Activated naive CD4-positive, alpha-beta T cell treated with anti-CD3 and anti-CD28 coated beads, Interleukin-2, amount 10 ng/mL, durations not matched to agents 7 days and 5 days (primary cell): ENCODE data around the gene SCARF1.

ENCODE experiments used
- CTCF ChIA-PET: fragments of 350-600 bp; sonication (Branson Sonifier 250); formaldehyde crosslinking; loops from one replicate; lab custom pipeline; 2021; ENCODE audit warnings: antibody characterized with exemption; lab: Charles Lee
- DNase-seq: peaks from one replicate; pipeline ENCODE4 v3.0.0-alpha.2; 2020
- H3K27ac Mint-ChIP-seq: one replicate; pipeline ENCODE4 v1.8.0; 2021; ENCODE audit warnings: mild to moderate bottlenecking, moderate library complexity, mixed read lengths
- H3K27me3 Mint-ChIP-seq: one replicate; pipeline ENCODE4 v1.8.0; 2021; ENCODE audit warnings: mild to moderate bottlenecking, mixed read lengths
- H3K36me3 Mint-ChIP-seq: one replicate; pipeline ENCODE4 v1.8.0; 2021; ENCODE audit warnings: mixed read lengths
- H3K4me1 Mint-ChIP-seq: one replicate; pipeline ENCODE4 v1.8.0; 2021; ENCODE audit warnings: mixed read lengths
- H3K4me3 Mint-ChIP-seq: one replicate; pipeline ENCODE4 v1.8.0; 2021; ENCODE audit warnings: mild to moderate bottlenecking, moderate library complexity, mixed read lengths
- H3K9me3 Mint-ChIP-seq: one replicate; pipeline ENCODE4 v1.8.0; 2021; ENCODE audit warnings: mixed read lengths

Gene SCARF1

DNA sequence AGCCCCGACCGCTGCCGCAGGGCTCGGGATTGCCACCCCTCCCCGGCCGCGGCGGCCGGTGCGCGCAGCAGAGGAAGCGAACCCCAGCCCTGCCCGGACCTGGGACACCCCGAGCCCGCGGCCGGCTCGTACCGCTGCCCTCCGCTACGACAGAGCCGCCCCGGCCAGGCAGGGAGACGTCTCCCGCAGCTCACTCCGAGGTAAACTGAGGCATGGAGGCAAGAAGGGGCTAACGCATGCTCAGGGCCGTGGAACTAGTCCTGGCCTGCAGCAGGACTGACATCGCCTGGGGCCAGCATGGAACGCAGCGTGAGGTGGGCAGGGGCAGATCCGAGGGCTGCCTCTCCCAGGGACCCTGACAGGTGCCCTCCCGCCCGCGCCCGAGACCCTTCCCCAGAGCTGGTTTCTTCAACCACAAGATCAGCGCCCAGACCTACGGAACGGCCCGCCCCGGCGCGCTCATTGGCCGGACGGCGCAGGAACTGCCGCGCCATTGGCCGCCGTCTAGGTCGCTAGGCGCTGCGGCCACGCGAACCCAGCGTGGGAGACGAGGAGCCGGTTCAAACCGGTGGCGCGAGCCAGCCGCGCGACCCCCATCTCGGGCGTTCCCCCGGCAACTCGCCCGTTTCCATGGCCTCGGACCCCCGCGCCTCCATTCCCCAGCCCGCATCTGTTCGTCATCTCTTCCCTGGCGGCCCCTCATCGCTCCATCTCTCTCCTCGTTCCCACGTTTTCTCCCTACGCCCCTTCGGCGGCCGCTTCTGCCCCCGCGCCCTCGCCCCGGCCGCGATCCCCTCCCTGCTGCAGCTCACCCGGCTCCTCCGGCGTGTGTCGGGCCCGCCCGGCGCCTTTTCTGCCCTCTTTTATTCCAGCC is 17.3 kb downstream of the SCARF1 start, which contains the start of gene SLC43A2:
TSS of gene SLC43A2 (minus strand) at position 853 of the 874 bp plus-strand sequence. CDS start 960 bp downstream, outside the sequence.
- CTCF ChIA-PET, result interaction anchor here (2.2 to 3.7 kb wide), 2 partner anchors 20 to 55 kb away, joined by 11 to 42 read pairs; partner anchors contain the start of gene RILP
- Mint-ChIP-seq H3K27me3 (peaks cover 91% of the 10 kb centered on the region), H3K27ac (peak within 1 kb of the TSS; percentile 80)

GRCh38 chr17:1627182-1627981 is 18.1 kb downstream of the SCARF1 start:
- CTCF ChIA-PET, result interaction anchor here (1.0 kb wide), 1 partner anchor 21 kb away, joined by 4 read pairs; no protein-coding TSS in a partner anchor
- DNase-seq, result no peak
- H3K36me3 Mint-ChIP-seq, result no peaks in the 10 kb centered on the region
- no peak overlapping the region for H3K27ac Mint-ChIP-seq
- peaks cover 26% of the 10 kb centered on the region for H3K4me1 Mint-ChIP-seq
- H3K27me3 Mint-ChIP-seq, result peaks cover 86% of the 10 kb centered on the region
- no peaks in the 10 kb centered on the region for H3K9me3 Mint-ChIP-seq
- H3K4me3 Mint-ChIP-seq, result peak overlapping the region; percentile 59

More for the DNA sequence above, 17.3 kb downstream of the SCARF1 start, which contains the start of gene SLC43A2:
- no peaks in the 10 kb centered on the region for H3K36me3 Mint-ChIP-seq
- DNase-seq, result peak; percentile 83
- H3K9me3 Mint-ChIP-seq, result no peaks in the 10 kb centered on the region
- H3K4me3 Mint-ChIP-seq, result peak within 1 kb of the TSS; percentile 82
- H3K4me1 Mint-ChIP-seq, result peaks cover 26% of the 10 kb centered on the region

DNA sequence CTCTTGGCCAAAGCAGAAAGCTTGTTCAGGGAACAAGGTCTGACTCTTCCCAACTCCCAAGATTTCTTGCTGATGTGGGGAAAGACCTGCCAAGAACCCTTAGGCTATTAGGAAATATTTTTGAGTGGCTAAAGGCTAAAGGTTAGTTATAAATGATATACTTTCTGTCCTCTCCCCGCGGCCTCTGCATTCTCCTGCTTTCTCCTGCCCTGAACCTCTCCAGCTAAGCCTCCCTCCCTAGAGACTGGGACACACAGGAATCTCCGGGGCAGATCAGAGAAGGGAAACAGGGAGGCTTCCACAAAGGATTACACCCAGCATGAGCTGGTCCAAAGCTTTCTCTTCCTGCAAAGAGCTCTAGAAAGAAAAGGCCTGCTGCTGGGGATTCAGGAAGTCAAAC is 19.2 kb downstream of the SCARF1 start:
- no peaks in the 10 kb centered on the region for H3K36me3 Mint-ChIP-seq
- H3K4me3 Mint-ChIP-seq, result no peak overlapping the region
- peaks cover 75% of the 10 kb centered on the region for H3K27me3 Mint-ChIP-seq
- no peak for DNase-seq
- peaks cover 26% of the 10 kb centered on the region for H3K4me1 Mint-ChIP-seq
- no peaks in the 10 kb centered on the region for H3K9me3 Mint-ChIP-seq
- CTCF ChIA-PET, result interaction anchor here (0.9 to 1.0 kb wide), 2 partner anchors 22 to 52 kb away, joined by 3 to 4 read pairs; no protein-coding TSS in a partner anchor
- no peak overlapping the region for H3K27ac Mint-ChIP-seq

- peaks cover 68% of the 10 kb centered on the region for H3K27me3 Mint-ChIP-seq
Observed at GRCh38 chr17:1625581-1625980, 20.0 kb downstream of the SCARF1 start.

DNA sequence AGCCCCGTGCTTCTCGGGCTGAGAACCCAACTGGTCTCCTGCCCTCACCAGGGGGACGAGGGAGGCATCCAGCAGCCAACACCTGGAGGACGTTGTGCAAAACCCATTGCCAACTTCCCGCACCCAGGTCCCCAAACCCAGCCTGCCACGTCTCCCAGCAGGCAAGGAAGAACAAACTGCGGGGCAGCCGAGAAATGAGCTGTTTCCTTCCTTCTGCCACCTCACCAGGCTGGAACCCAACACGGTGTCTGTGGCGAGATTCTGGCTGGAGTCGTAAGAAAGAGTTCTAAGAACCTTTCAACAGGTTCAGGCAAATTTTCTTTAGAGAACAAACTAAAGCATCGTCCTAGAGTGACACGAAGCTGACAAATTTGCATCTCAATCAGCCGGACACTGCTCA is 20.5 kb downstream of the SCARF1 start:
- Mint-ChIP-seq H3K27me3 (peaks cover 63% of the 10 kb centered on the region), H3K9me3 (no peaks in the 10 kb centered on the region), H3K27ac (no peak overlapping the region), H3K4me3 (no peak overlapping the region), H3K4me1 (peaks cover 22% of the 10 kb centered on the region), H3K36me3 (no peaks in the 10 kb centered on the region)
- CTCF ChIA-PET, result interaction anchor here (0.7 to 1.4 kb wide), 2 partner anchors 8 to 51 kb away, joined by 3 to 8 read pairs; no protein-coding TSS in a partner anchor
- no peak for DNase-seq

More at GRCh38 chr17:1625581-1625980, 20.0 kb downstream of the SCARF1 start:
- no peak for DNase-seq
- CTCF ChIA-PET, result interaction anchor here (1.4 kb wide), 1 partner anchor 51 kb away, joined by 8 read pairs; no protein-coding TSS in a partner anchor
- no peaks in the 10 kb centered on the region for H3K9me3 Mint-ChIP-seq
- no peaks in the 10 kb centered on the region for H3K36me3 Mint-ChIP-seq
- H3K4me3 Mint-ChIP-seq, result no peak overlapping the region
- peaks cover 25% of the 10 kb centered on the region for H3K4me1 Mint-ChIP-seq
- no peak overlapping the region for H3K27ac Mint-ChIP-seq

DNA sequence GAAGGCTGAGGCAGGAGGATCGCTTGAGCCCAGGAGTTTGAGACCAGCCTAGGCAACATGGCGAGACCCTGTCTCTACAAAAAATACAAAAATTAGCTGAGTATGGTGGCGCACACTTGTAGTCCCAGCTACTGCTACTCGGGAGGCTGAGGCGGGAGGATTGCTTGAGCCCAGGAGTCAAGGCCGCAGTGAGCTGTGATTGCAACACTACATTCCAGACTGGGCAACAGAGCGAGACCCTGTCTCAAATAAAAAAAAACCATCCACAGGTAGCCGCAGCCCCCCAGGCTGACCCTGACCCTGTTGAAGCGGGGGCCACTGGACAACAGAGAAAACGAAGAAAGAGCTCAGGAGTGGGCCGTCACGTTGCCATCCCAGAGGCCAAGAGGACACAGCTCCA is 20.9 kb downstream of the SCARF1 start:
- CTCF ChIA-PET, result interaction anchor here (0.7 to 1.4 kb wide), 2 partner anchors 9 to 50 kb away, joined by 3 to 8 read pairs; no protein-coding TSS in a partner anchor
- Mint-ChIP-seq H3K27ac (no peak overlapping the region), H3K4me1 (peaks cover 20% of the 10 kb centered on the region), H3K27me3 (peaks cover 58% of the 10 kb centered on the region), H3K36me3 (no peaks in the 10 kb centered on the region), H3K9me3 (no peaks in the 10 kb centered on the region), H3K4me3 (no peak overlapping the region)
- no peak for DNase-seq

- Mint-ChIP-seq H3K27ac (no peak overlapping the region), H3K9me3 (no peaks in the 10 kb centered on the region), H3K27me3 (peaks cover 46% of the 10 kb centered on the region), H3K36me3 (no peaks in the 10 kb centered on the region), H3K4me1 (peaks cover 12% of the 10 kb centered on the region), H3K4me3 (no peak overlapping the region)
- CTCF ChIA-PET, result interaction anchor here (1.3 kb wide), 1 partner anchor 46 kb away, joined by 3 read pairs; no protein-coding TSS in a partner anchor
- no peak for DNase-seq
Observed at GRCh38 chr17:1623057-1623630, 22.4 kb downstream of the SCARF1 start.

GRCh38 chr17:1621273-1621954 is 24.1 kb downstream of the SCARF1 start:
- no peaks in the 10 kb centered on the region for H3K9me3 Mint-ChIP-seq

GRCh38 chr17:1620486-1620885 is 25.0 kb downstream of the SCARF1 start:
- Mint-ChIP-seq H3K4me1 (peaks cover 3% of the 10 kb centered on the region), H3K36me3 (no peaks in the 10 kb centered on the region), H3K9me3 (no peaks in the 10 kb centered on the region), H3K4me3 (no peak overlapping the region), H3K27ac (no peak overlapping the region), H3K27me3 (peaks cover 23% of the 10 kb centered on the region)
- CTCF ChIA-PET, result interaction anchor here (1.6 kb wide), 1 partner anchor 87 kb away, joined by 3 read pairs; no protein-coding TSS in a partner anchor
- DNase-seq, result no peak

More at GRCh38 chr17:1621273-1621954, 24.1 kb downstream of the SCARF1 start:
- H3K27ac Mint-ChIP-seq, result no peak overlapping the region
- H3K36me3 Mint-ChIP-seq, result no peaks in the 10 kb centered on the region
- CTCF ChIA-PET, result interaction anchor here (1.6 kb wide), 1 partner anchor 88 kb away, joined by 3 read pairs; no protein-coding TSS in a partner anchor
- no peak overlapping the region for H3K4me3 Mint-ChIP-seq
- peaks cover 5% of the 10 kb centered on the region for H3K4me1 Mint-ChIP-seq
- H3K27me3 Mint-ChIP-seq, result peaks cover 32% of the 10 kb centered on the region
- no peak for DNase-seq

DNA sequence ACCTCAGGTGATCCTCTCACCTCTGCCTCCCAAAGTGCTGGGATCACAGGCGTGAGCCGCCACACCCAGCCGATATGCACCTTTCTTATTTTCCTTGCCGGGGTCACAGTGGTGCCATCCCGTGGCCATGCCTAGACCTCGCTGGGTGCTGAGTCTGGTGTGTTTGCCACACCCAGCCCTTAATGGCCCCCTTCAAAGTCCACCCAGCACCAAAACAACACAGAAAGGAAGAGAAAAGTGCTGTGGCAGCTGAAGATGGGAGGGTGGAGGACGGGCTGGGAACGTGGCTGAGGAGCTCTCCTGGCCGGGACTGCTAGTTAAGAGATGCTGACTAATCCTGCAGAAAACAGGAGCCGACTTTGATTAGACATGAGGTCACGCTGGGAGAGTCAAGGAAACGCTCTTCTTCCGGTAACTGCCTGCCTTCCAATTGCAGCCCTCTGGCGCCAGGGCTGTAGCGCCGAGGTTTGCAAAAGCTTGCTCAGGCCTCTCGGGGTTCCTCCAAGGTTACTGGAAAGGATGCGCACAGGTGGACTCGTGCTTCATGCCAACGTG is 27.8 kb downstream of the SCARF1 start:
- Mint-ChIP-seq H3K4me3 (no peak overlapping the region), H3K27me3 (peaks cover 4% of the 10 kb centered on the region), H3K36me3 (no peaks in the 10 kb centered on the region), H3K27ac (no peak overlapping the region), H3K4me1 (peaks cover 3% of the 10 kb centered on the region), H3K9me3 (no peaks in the 10 kb centered on the region)
- CTCF ChIA-PET, result interaction anchor here (1.1 kb wide), 1 partner anchor 57 kb away, joined by 3 read pairs; no protein-coding TSS in a partner anchor
- no peak for DNase-seq

- DNase-seq, result no peak
- Mint-ChIP-seq H3K4me1 (peaks cover 3% of the 10 kb centered on the region), H3K9me3 (no peaks in the 10 kb centered on the region), H3K27me3 (peaks cover 4% of the 10 kb centered on the region), H3K27ac (no peak overlapping the region), H3K4me3 (no peak overlapping the region), H3K36me3 (no peaks in the 10 kb centered on the region)
- CTCF ChIA-PET, result interaction anchor here (0.6 to 0.7 kb wide), 2 partner anchors 14 to 1310 kb away, joined by 3 read pairs; no protein-coding TSS in a partner anchor
Observed at GRCh38 chr17:1616101-1616500, 29.4 kb downstream of the SCARF1 start.

GRCh38 chr17:1612400-1612799 is 33.1 kb downstream of the SCARF1 start:
- CTCF ChIA-PET, result no interaction called here
- no peaks in the 10 kb centered on the region for H3K4me1 Mint-ChIP-seq

More at GRCh38 chr17:1612400-1612799, 33.1 kb downstream of the SCARF1 start:
- DNase-seq, result no peak
- H3K36me3 Mint-ChIP-seq, result no peaks in the 10 kb centered on the region
- H3K27me3 Mint-ChIP-seq, result peaks cover 1% of the 10 kb centered on the region
- no peak overlapping the region for H3K27ac Mint-ChIP-seq
- H3K4me3 Mint-ChIP-seq, result no peak overlapping the region
- no peaks in the 10 kb centered on the region for H3K9me3 Mint-ChIP-seq
